Measurements from ENCODE around the gene LSS. TPM values are rescaled to one million over a fixed set of nuclear protein-coding genes. Genes with fewer than 3 reads are reported as not detected.

Gene LSS
- polyA plus RNA-seq, 1 donor from 2014 or later, result 101 TPM

- Histone ChIP-seq H2AFZ (ENCODE audit: low read depth, low read length) (no peak overlapping the region), H3K9me3 (ENCODE audit: low read length) (no peaks in the 10 kb centered on the region), H3K27ac (ENCODE audit: low read length) (no peak overlapping the region), H4K20me1 (ENCODE audit: insufficient read depth) (no peaks in the 10 kb centered on the region), H3K9ac (ENCODE audit: low read length) (no peak overlapping the region), H3K27me3 (ENCODE audit: insufficient read depth, low read depth, low read length) (no peaks in the 10 kb centered on the region), H3K79me2 (replicated peaks; ENCODE audit: insufficient read depth, low read length) (no peaks in the 10 kb centered on the region), H3K4me2 (ENCODE audit: low read length) (no peak overlapping the region), H3K4me3 (ENCODE audit: low read length) (no peak overlapping the region), H3F3A (ENCODE audit: insufficient read depth, low read length, poor library complexity, severe bottlenecking) (no peaks in the 10 kb centered on the region), H3K36me3 (ENCODE audit: insufficient read depth, low read length) (peaks cover 10% of the 10 kb centered on the region), H3K9me2 (ENCODE audit: insufficient read depth, low read length) (no peaks in the 10 kb centered on the region)
- TF ChIP-seq RAD21 (conservative IDR thresholded peaks at IDR 0.05), result no peak
- TF ChIP-seq POLR2AphosphoS5 (IDR thresholded peaks at IDR 0.05), result no peak
- no peak for TF ChIP-seq MXI1 (conservative IDR thresholded peaks at IDR 0.05; ENCODE audit: poor library complexity, severe bottlenecking)
- TF ChIP-seq CTCF (IDR thresholded peaks at IDR 0.05; ENCODE audit: poor library complexity, severe bottlenecking), result no peak
- no peak for TF ChIP-seq EZH2 (IDR thresholded peaks at IDR 0.05; ENCODE audit: borderline replicate concordance, insufficient read depth, low read length, poor library complexity, severe bottlenecking)
- no peak for TF ChIP-seq EP300 (conservative IDR thresholded peaks at IDR 0.05; ENCODE audit: poor library complexity, severe bottlenecking)
- TF ChIP-seq SMC3 (conservative IDR thresholded peaks at IDR 0.05; ENCODE audit: poor library complexity), result no peak
- TF ChIP-seq TAF1 (IDR thresholded peaks at IDR 0.05; ENCODE audit: low read depth), result no peak
- TF ChIP-seq REST (IDR thresholded peaks at IDR 0.05; ENCODE audit: borderline replicate concordance), result no peak
Measured at GRCh38 chr21:46255166-46255565, 26.6 kb upstream of the LSS start.

GRCh38 chr21:46254208-46254975 is 25.8 kb upstream of the LSS start:
- Histone ChIP-seq H3K36me3 (ENCODE audit: insufficient read depth, low read length) (peaks cover 10% of the 10 kb centered on the region), H3K9me3 (ENCODE audit: low read length) (no peaks in the 10 kb centered on the region), H3K9ac (ENCODE audit: low read length) (no peak overlapping the region), H3K4me3 (ENCODE audit: low read length) (no peak overlapping the region), H3K27me3 (ENCODE audit: insufficient read depth, low read depth, low read length) (no peaks in the 10 kb centered on the region), H3K4me2 (ENCODE audit: low read length) (no peak overlapping the region), H3K9me2 (ENCODE audit: insufficient read depth, low read length) (no peaks in the 10 kb centered on the region), H3F3A (ENCODE audit: insufficient read depth, low read length, poor library complexity, severe bottlenecking) (no peaks in the 10 kb centered on the region), H2AFZ (ENCODE audit: low read depth, low read length) (no peak overlapping the region), H3K27ac (ENCODE audit: low read length) (no peak overlapping the region), H4K20me1 (ENCODE audit: insufficient read depth) (no peaks in the 10 kb centered on the region), H3K79me2 (replicated peaks; ENCODE audit: insufficient read depth, low read length) (no peaks in the 10 kb centered on the region)
- TF ChIP-seq REST (IDR thresholded peaks at IDR 0.05; ENCODE audit: borderline replicate concordance), result no peak
- TF ChIP-seq RAD21 (conservative IDR thresholded peaks at IDR 0.05), result no peak
- TF ChIP-seq EZH2 (IDR thresholded peaks at IDR 0.05; ENCODE audit: borderline replicate concordance, insufficient read depth, low read length, poor library complexity, severe bottlenecking), result no peak
- TF ChIP-seq MXI1 (conservative IDR thresholded peaks at IDR 0.05; ENCODE audit: poor library complexity, severe bottlenecking), result no peak
- no peak for TF ChIP-seq CTCF (IDR thresholded peaks at IDR 0.05; ENCODE audit: poor library complexity, severe bottlenecking)
- no peak for TF ChIP-seq TAF1 (IDR thresholded peaks at IDR 0.05; ENCODE audit: low read depth)
- no peak for TF ChIP-seq EP300 (conservative IDR thresholded peaks at IDR 0.05; ENCODE audit: poor library complexity, severe bottlenecking)
- TF ChIP-seq POLR2AphosphoS5 (IDR thresholded peaks at IDR 0.05), result no peak
- no peak for TF ChIP-seq SMC3 (conservative IDR thresholded peaks at IDR 0.05; ENCODE audit: poor library complexity)

All from neural cell (in vitro differentiated cells).